Measurements from ENCODE around the gene RASD2. TPM values are rescaled to one million over a fixed set of nuclear protein-coding genes. Genes with fewer than 3 reads are reported as not detected.

The RASD2 gene
- total and polyA plus RNA-seq, 2 donors from 2014 or later, result 1.1 to 3.4 TPM

DNA sequence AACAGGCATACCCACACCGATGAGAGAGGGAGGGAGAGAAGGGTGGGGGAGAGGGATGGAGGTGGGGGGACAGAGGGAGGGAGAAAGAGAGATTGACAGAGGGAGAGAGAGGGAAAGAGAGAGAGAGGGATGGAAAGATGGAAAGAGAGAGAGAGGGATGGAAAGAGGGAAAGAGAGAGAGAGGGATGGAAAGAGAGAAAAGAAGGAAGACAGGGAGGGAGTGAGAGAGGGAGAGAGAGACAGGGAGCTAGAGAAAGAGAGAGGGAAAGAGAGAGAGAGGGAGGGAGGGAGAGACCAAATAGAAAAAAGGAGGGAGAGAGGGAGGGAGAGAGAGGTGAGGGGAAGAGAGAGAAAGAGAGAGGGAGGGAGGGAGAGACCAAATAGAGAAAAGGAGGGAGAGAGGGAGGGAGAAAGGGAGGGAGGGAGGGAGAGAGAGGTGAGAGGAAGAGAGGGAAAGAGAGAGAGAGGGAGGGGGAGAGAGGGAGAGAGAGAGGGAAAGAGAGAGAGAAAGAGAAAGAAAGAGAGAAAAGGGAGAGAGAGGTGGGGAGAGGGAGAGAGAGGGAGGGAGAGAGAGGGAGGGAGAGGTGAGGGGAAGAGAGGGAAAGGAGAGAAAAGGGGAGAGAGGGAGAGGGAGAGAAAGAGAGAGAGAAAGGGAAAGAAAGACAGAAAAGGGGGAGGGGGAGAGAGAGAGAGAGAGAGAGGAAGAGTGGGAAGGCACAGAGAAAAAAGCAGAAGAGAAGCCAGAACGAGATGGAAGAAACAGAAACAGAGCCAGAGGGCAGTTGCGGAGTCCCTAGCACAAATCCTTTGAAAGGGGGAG is 52.6 kb downstream of the RASD2 start:
- no peak overlapping the region for H3K4me3 ChIP-seq (ENCODE audit: low read length in 3 of 3)
- FAIRE-seq (no peak), DNase-seq (no peak)
- H3K9me3 ChIP-seq (ENCODE audit: control insufficient read depth in 2 of 3, insufficient read depth in 1 of 3, low read length in 3 of 3), result no peaks in the 10 kb centered on the region
- no peaks in the 10 kb centered on the region for H3K4me1 ChIP-seq (ENCODE audit: control insufficient read depth in 2 of 3, insufficient read depth in 2 of 3, low read depth in 1 of 3, low read length in 3 of 3)
- H3K9ac ChIP-seq (ENCODE audit: low read length in 3 of 3), result no peak overlapping the region
- no peak for TF ChIP-seq CTCF (IDR thresholded peaks at IDR 0.05; ENCODE audit: borderline replicate concordance, extremely low read depth, insufficient read depth)
- intact Hi-C loops (cut with DNase I), result no loop called here
- H3K36me3 ChIP-seq (ENCODE audit: control insufficient read depth in 2 of 3, insufficient read depth in 3 of 3, low read length in 3 of 3), result no peaks in the 10 kb centered on the region
- H3K27ac ChIP-seq (ENCODE audit: low read depth in 2 of 2, low read length in 2 of 2), result no peak overlapping the region
- H3K27me3 ChIP-seq (ENCODE audit: control insufficient read depth, insufficient read depth, low read length), result no peaks in the 10 kb centered on the region

DNA sequence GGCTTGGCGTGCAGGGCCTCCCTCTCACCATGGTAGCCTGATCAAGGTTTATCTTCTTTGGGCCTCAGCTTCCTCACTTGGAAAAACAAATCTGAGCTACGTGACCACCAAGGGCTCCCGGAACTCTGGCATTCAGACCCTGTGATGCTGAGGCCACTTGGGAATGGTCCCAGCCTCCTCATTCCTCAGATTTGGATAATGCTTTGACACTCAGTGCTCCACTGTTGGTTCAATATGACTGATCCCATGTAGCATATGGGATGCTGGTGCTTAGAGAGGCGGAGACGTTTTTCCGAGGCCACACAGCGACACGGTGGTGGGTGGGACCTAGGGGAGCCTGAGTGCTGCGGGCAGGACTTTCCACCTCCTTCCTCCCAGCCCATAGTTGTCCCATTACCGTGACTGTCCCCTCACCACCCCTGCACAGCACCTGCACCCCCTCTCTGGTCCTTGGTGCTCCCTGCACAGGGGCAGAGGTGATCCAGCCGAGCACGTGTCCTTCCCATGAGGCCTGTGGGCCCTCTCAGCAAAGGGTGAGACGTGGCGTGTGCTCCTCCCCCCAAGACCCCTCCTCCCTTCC is 53.4 kb downstream of the RASD2 start:
- DNase-seq, result peak in 1 of 5 donors; percentile 31
- H3K4me1 ChIP-seq (ENCODE audit: control insufficient read depth in 2 of 3, insufficient read depth in 2 of 3, low read depth in 1 of 3, low read length in 3 of 3), result no peaks in the 10 kb centered on the region
- intact Hi-C loops (cut with DNase I), result no loop called here
- no peaks in the 10 kb centered on the region for H3K27me3 ChIP-seq (ENCODE audit: control insufficient read depth, insufficient read depth, low read length)
- TF ChIP-seq CTCF (IDR thresholded peaks at IDR 0.05; ENCODE audit: borderline replicate concordance, extremely low read depth, insufficient read depth), result no peak
- no peak overlapping the region for H3K27ac ChIP-seq (ENCODE audit: low read depth in 2 of 2, low read length in 2 of 2)
- no peaks in the 10 kb centered on the region for H3K36me3 ChIP-seq (ENCODE audit: control insufficient read depth in 2 of 3, insufficient read depth in 3 of 3, low read length in 3 of 3)
- no peaks in the 10 kb centered on the region for H3K9me3 ChIP-seq (ENCODE audit: control insufficient read depth in 2 of 3, insufficient read depth in 1 of 3, low read length in 3 of 3)
- FAIRE-seq, result no peak
- no peak overlapping the region for H3K9ac ChIP-seq (ENCODE audit: low read length in 3 of 3)
- no peak overlapping the region for H3K4me3 ChIP-seq (ENCODE audit: low read length in 3 of 3)

DNA sequence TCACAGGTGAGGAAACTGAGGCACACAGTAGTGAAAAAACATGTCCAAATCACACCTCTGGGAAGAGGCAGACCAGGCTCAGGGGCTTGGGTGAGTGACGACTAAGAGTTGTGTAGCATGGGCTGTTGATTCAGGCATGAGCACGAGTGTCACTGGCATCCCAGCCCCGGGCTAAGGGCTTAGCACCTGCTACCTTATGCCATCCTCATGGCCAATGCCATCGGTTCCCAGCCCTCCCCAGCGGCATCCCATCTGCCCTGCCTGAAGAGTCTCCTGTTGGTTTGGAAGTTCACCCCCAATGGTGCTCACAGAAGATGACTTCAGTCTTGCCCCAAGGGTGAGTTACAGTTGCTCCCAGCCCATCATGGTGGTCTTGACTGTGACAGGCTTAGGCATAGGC is 54.1 kb downstream of the RASD2 start:
- H3K9ac ChIP-seq (ENCODE audit: low read length in 3 of 3), result no peak overlapping the region

More for the DNA sequence above, 54.1 kb downstream of the RASD2 start:
- DNase-seq (peak in 1 of 5 donors; percentile 22), FAIRE-seq (no peak)
- Histone ChIP-seq H3K27ac (ENCODE audit: low read depth in 2 of 2, low read length in 2 of 2) (no peak overlapping the region), H3K36me3 (ENCODE audit: control insufficient read depth in 2 of 3, insufficient read depth in 3 of 3, low read length in 3 of 3) (no peaks in the 10 kb centered on the region), H3K27me3 (ENCODE audit: control insufficient read depth, insufficient read depth, low read length) (no peaks in the 10 kb centered on the region), H3K9me3 (ENCODE audit: control insufficient read depth in 2 of 3, insufficient read depth in 1 of 3, low read length in 3 of 3) (no peaks in the 10 kb centered on the region), H3K4me3 (ENCODE audit: low read length in 3 of 3) (no peak overlapping the region), H3K4me1 (ENCODE audit: control insufficient read depth in 2 of 3, insufficient read depth in 2 of 3, low read depth in 1 of 3, low read length in 3 of 3) (no peaks in the 10 kb centered on the region)
- no peak for TF ChIP-seq CTCF (IDR thresholded peaks at IDR 0.05; ENCODE audit: borderline replicate concordance, extremely low read depth, insufficient read depth)
- intact Hi-C loops (cut with DNase I), result no loop called here

All from kidney (tissue), 14 donors.